HepG2 (cell line): ENCODE measurements around the gene CDK14. TPM values are rescaled to one million over a fixed set of nuclear protein-coding genes. Genes with fewer than 3 reads are reported as not detected.

Experiments used
- ARHGAP35 ChIP-seq: sonication (generic); formaldehyde crosslinking; IDR thresholded peaks from 2 replicates; pipeline ENCODE4 v1.9.0; 2022; ENCODE audit warnings: mild to moderate bottlenecking, inconsistent platforms, moderate library complexity, missing genetic modification reagents, borderline replicate concordance
- ASH2L ChIP-seq: fragments of 300-600, 200-600 bp; sonication (generic); IDR thresholded peaks from 2 replicates; pipeline ENCODE4 v1.7.0; 2017; ENCODE audit warnings: low read depth, mild to moderate bottlenecking, moderate library complexity, mixed read lengths, low read length; ENCODE audit not compliant: insufficient read length
- ISL2 ChIP-seq: sonication (generic); formaldehyde crosslinking; IDR thresholded peaks from 2 replicates; pipeline ENCODE4 v1.5.0; 2020; ENCODE audit warnings: missing genetic modification reagents
- KLF16 ChIP-seq, 2 experiments: sonication (generic) in 1 of 2; formaldehyde crosslinking in 1 of 2; IDR thresholded peaks; 2 replicates each; pipeline versions ENCODE4 v1.6.1 to v1.8.0; 2016 to 2023; ENCODE audit warnings: missing genetic modification reagents in 2 of 2, missing compliant biosample characterization in 1 of 2
- MAFF ChIP-seq: IDR thresholded peaks from 2 replicates; pipeline ENCODE4 v1.6.1; 2011; ENCODE audit warnings: low read depth, low read length, improper control_type of control experiment
- MAZ ChIP-seq, 2 experiments: sonication (generic) in 1 of 2; formaldehyde crosslinking in 1 of 2; IDR thresholded peaks; 2 replicates each; pipeline versions ENCODE4 v1.5.0 to v1.6.1; 2012 to 2020; ENCODE audit warnings: low read depth in 2 of 2, mild to moderate bottlenecking in 2 of 2, borderline replicate concordance in 1 of 2, improper control_type of control experiment in 1 of 2, low read length in 1 of 2, missing genetic modification reagents in 1 of 2, moderate library complexity in 1 of 2
- MED13 ChIP-seq: sonication (generic); formaldehyde crosslinking; IDR thresholded peaks from 2 replicates; pipeline ENCODE4 v1.5.0; 2020; ENCODE audit warnings: missing genetic modification reagents
- MIER3 ChIP-seq: IDR thresholded peaks from 2 replicates; pipeline ENCODE4 v1.6.1; 2016; ENCODE audit warnings: missing compliant biosample characterization, borderline replicate concordance
- MXD4 ChIP-seq: IDR thresholded peaks from 2 replicates; pipeline ENCODE4 v1.6.1; 2016; ENCODE audit warnings: mild to moderate bottlenecking, missing biosample characterization, missing genetic modification reagents
- NFYC ChIP-seq: IDR thresholded peaks from 2 replicates; pipeline ENCODE4 v1.6.1; 2016; ENCODE audit warnings: missing genetic modification reagents, missing compliant biosample characterization
- RXRA ChIP-seq: sonication (generic); formaldehyde crosslinking; IDR thresholded peaks from 2 replicates; pipeline ENCODE4 v1.5.1; 2020; ENCODE audit warnings: missing genetic modification reagents
- SALL1 ChIP-seq: sonication (generic); formaldehyde crosslinking; IDR thresholded peaks from 2 replicates; pipeline ENCODE4 v1.8.0; 2022; ENCODE audit warnings: mild to moderate bottlenecking, missing genetic modification reagents
- TEAD3 ChIP-seq: optimal IDR thresholded peaks from 2 replicates; pipeline ENCODE3; 2016; ENCODE audit warnings: borderline replicate concordance
- ZNF317 ChIP-seq: sonication (generic); formaldehyde crosslinking; IDR thresholded peaks from 2 replicates; pipeline ENCODE4 v1.5.0; 2020; ENCODE audit warnings: mild to moderate bottlenecking, missing genetic modification reagents
- ZNF383 ChIP-seq: sonication (generic); formaldehyde crosslinking; IDR thresholded peaks from 2 replicates; pipeline ENCODE4 v1.4.0; 2020; ENCODE audit warnings: missing genetic modification reagents, mild to moderate bottlenecking, borderline replicate concordance
- ZNF660 ChIP-seq: sonication (generic); formaldehyde crosslinking; IDR thresholded peaks from 2 replicates; pipeline ENCODE4 v1.5.1; 2020; ENCODE audit warnings: mild to moderate bottlenecking, low read depth, missing genetic modification reagents, borderline replicate concordance
- ZNF670 ChIP-seq: sonication (generic); formaldehyde crosslinking; IDR thresholded peaks from 2 replicates; pipeline ENCODE4 v1.8.0; 2022; ENCODE audit warnings: mild to moderate bottlenecking, missing genetic modification reagents, borderline replicate concordance
- polyA plus RNA-seq, 8 experiments: library from polyadenylated mRNA; depleted of rRNA in 3 of 8; stranded (reverse) in 7 of 8; unstranded in 1 of 8; fragments of >200 nt; fragmentation: Illumina TruSeq in 4 of 8; extraction: Trizol in 4 of 8; gene quantifications; 2 replicates each; pipeline versions ENCODE4 v1.2.1 to v1.2.3, GENCODE V29; 2011 to 2016; ENCODE audit warnings: low read depth in 4 of 8, missing spikeins in 1 of 8, mixed read lengths in 1 of 8; ENCODE audit not compliant: insufficient read depth in 1 of 8
- total RNA-seq, 5 experiments: library from RNA; depleted of rRNA; stranded (reverse); fragments of >200 nt; fragmentation: Illumina TruSeq; extraction: Trizol; gene quantifications; 2 replicates each; pipeline ENCODE4 v1.2.3, GENCODE V29; 2016; ENCODE audit warnings: low read depth in 1 of 5
- TF ChIP-seq, protein P1 (sequence below): sonication (generic); formaldehyde crosslinking; IDR thresholded peaks from 2 replicates; pipeline ENCODE4 v1.5.0; 2020; ENCODE audit warnings: mild to moderate bottlenecking, missing genetic modification reagents
- TF ChIP-seq, protein P2 (sequence below): IDR thresholded peaks from 2 replicates; pipeline ENCODE4 v1.6.1; 2016; ENCODE audit warnings: missing compliant biosample characterization, missing genetic modification reagents, borderline replicate concordance
- TF ChIP-seq, protein P3 (sequence below): sonication (generic); formaldehyde crosslinking; IDR thresholded peaks from 2 replicates; pipeline ENCODE4 v1.5.1; 2020; ENCODE audit warnings: missing genetic modification reagents, mild to moderate bottlenecking, borderline replicate concordance

CDK14 gene
- total and polyA plus RNA-seq, 2 of the 13 experiments (the other 11 are each of a cell fraction or from before 2014, with no cell fraction given): 0.26 to 0.71 TPM

DNA sequence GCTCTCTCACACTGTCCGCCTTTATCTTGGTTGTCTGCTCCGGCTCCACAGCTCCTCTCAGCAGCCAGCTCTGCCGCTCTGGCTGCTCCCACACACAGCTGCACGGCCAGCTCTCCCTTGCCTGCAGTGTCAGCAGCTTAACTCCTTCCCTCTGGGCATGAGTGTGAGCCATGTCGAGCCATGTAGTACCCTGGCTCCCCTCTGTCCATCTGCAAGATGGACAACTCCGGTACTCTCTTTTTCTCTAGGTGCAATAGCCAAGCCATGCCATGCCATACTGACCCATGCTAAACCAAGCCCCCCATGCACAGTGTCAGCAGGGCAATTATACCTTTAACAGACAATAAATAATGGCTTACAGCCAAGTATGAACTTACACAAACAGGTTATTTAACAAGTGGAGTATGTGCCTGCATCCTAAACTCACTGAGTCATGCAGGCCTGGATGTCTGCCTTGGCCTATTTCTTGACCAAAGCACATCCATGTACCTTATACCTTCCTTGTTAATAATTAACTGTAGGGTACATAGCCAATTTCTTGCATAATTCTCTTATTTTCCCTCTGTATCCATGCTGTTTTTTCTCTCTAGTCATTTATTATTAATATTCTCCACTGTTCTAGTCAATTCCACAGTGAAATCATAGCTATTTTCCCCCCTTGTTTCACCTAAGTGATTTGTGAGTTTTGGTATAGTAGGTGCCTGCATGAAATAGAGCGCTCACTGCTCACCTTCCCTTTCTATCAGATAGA is 170.9 kb downstream of the CDK14 start (continued):
- TF ChIP-seq, protein P1, sequence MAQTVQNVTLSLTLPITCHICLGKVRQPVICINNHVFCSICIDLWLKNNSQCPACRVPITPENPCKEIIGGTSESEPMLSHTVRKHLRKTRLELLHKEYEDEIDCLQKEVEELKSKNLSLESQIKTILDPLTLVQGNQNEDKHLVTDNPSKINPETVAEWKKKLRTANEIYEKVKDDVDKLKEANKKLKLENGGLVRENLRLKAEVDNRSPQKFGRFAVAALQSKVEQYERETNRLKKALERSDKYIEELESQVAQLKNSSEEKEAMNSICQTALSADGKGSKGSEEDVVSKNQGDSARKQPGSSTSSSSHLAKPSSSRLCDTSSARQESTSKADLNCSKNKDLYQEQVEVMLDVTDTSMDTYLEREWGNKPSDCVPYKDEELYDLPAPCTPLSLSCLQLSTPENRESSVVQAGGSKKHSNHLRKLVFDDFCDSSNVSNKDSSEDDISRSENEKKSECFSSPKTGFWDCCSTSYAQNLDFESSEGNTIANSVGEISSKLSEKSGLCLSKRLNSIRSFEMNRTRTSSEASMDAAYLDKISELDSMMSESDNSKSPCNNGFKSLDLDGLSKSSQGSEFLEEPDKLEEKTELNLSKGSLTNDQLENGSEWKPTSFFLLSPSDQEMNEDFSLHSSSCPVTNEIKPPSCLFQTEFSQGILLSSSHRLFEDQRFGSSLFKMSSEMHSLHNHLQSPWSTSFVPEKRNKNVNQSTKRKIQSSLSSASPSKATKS (CRISPR knock-in tag): 0 out of 2 replicates have a peak, but pooled peaks have one; percentile 14
- TF ChIP-seq KLF16 (CRISPR knock-in tag; IDR thresholded peaks at IDR 0.05) (peak in 1 of 2 experiments; percentile 50; a peak in 1 of 4 replicates), ISL2 (0 out of 2 replicates have a peak, but pooled peaks have one; percentile 38), ZNF383 (CRISPR knock-in tag) (no peak), ZNF670 (CRISPR knock-in tag) (0 out of 2 replicates have a peak, but pooled peaks have one; percentile 48), MIER3 (CRISPR knock-in tag) (peak; percentile 57; the same call in 1 of the 2 replicates), SALL1 (CRISPR knock-in tag) (peak; percentile 86), ARHGAP35 (CRISPR knock-in tag) (no peak), ZNF317 (CRISPR knock-in tag) (peak; percentile 47; the same call in 1 of the 2 replicates), MAZ (IDR thresholded peaks at IDR 0.05; ENCODE audit: borderline replicate concordance, low read depth, low read length) (no peak), MAZ (CRISPR knock-in tag; IDR thresholded peaks at IDR 0.05; ENCODE audit: low read depth) (peak; percentile 33; the same call in 1 of the 2 replicates), MXD4 (CRISPR knock-in tag) (peak; percentile 59; the same call in 1 of the 2 replicates), TEAD3 (peak; percentile 93), RXRA (CRISPR knock-in tag) (no peak), NFYC (CRISPR knock-in tag) (no peak), ZNF660 (CRISPR knock-in tag) (no peak), MAFF (peak; percentile 42; the same call in 1 of the 2 replicates), ASH2L (peak; percentile 80), MED13 (no peak)
- TF ChIP-seq, protein P2, sequence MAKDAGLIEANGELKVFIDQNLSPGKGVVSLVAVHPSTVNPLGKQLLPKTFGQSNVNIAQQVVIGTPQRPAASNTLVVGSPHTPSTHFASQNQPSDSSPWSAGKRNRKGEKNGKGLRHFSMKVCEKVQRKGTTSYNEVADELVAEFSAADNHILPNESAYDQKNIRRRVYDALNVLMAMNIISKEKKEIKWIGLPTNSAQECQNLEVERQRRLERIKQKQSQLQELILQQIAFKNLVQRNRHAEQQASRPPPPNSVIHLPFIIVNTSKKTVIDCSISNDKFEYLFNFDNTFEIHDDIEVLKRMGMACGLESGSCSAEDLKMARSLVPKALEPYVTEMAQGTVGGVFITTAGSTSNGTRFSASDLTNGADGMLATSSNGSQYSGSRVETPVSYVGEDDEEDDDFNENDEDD: no peak
- TF ChIP-seq, protein P3, sequence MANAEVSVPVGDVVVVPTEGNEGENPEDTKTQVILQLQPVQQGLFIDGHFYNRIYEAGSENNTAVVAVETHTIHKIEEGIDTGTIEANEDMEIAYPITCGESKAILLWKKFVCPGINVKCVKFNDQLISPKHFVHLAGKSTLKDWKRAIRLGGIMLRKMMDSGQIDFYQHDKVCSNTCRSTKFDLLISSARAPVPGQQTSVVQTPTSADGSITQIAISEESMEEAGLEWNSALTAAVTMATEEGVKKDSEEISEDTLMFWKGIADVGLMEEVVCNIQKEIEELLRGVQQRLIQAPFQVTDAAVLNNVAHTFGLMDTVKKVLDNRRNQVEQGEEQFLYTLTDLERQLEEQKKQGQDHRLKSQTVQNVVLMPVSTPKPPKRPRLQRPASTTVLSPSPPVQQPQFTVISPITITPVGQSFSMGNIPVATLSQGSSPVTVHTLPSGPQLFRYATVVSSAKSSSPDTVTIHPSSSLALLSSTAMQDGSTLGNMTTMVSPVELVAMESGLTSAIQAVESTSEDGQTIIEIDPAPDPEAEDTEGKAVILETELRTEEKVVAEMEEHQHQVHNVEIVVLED: no peak
